Bronchial epithelial cell (primary cell): Measurements from ENCODE around the gene CFAP299. TPM values are rescaled to one million over a fixed set of nuclear protein-coding genes. Genes with fewer than 3 reads are reported as not detected.

Source experiments
- DNase-seq: peaks from one replicate; pipeline ENCODE4 v3.0.0-alpha.2; 2010; ENCODE audit warnings: low read depth
- FAIRE-seq: peaks from 2 replicates; lab custom pipeline; 2011; peaks lifted over from hg19 to GRCh38; lab: Jason Lieb, UNC
- H3K27me3 ChIP-seq: 2 replicates; pipeline ENCODE4 v1.5.1; 2011; ENCODE audit warnings: low read length; ENCODE audit not compliant: control insufficient read depth, insufficient read depth
- H3K36me3 ChIP-seq: 2 replicates; pipeline ENCODE4 v1.5.1; 2011; ENCODE audit warnings: low read length; ENCODE audit not compliant: control insufficient read depth, insufficient read depth
- H3K4me3 ChIP-seq: 2 replicates; pipeline ENCODE4 v1.5.1; 2011; ENCODE audit warnings: mild to moderate bottlenecking, low read depth, low read length, control low read depth
- CTCF ChIP-seq: IDR thresholded peaks from 2 replicates; pipeline ENCODE4 v1.5.1; 2011; ENCODE audit warnings: mild to moderate bottlenecking, moderate library complexity, low read length, control low read depth, inconsistent platforms; ENCODE audit not compliant: insufficient read depth, severe bottlenecking
- total RNA-seq: library from RNA; depleted of rRNA; stranded (reverse); fragments of >200 nt; gene quantifications from 2 replicates; pipeline ENCODE4 v1.2.1, GENCODE V29; 2014

Gene CFAP299
- total RNA-seq, 1 donor from 2014 or later = 0.26 TPM

- FAIRE-seq (peak; percentile 62), DNase-seq (no peak)
- no peak for TF ChIP-seq CTCF
- Histone ChIP-seq H3K36me3 (no peaks in the 10 kb centered on the region), H3K4me3 (no peak overlapping the region), H3K27me3 (no peaks in the 10 kb centered on the region)
Observed at GRCh38 chr4:80811406-80811805, 475.9 kb downstream of the CFAP299 start.

GRCh38 chr4:80812145-80812544 lies 476.6 kb downstream of the CFAP299 start:
- no peak overlapping the region for H3K4me3 ChIP-seq
- H3K27me3 ChIP-seq = no peaks in the 10 kb centered on the region
- H3K36me3 ChIP-seq = no peaks in the 10 kb centered on the region
- no peak for FAIRE-seq
- no peak for TF ChIP-seq CTCF
- DNase-seq = no peak

GRCh38 chr4:80814266-80814665 lies 478.7 kb downstream of the CFAP299 start:
- DNase-seq = no peak
- no peak for TF ChIP-seq CTCF
- no peaks in the 10 kb centered on the region for H3K36me3 ChIP-seq
- no peak overlapping the region for H3K4me3 ChIP-seq
- no peak for FAIRE-seq
- no peaks in the 10 kb centered on the region for H3K27me3 ChIP-seq

GRCh38 chr4:80831383-80832361 lies 496.1 kb downstream of the CFAP299 start:
- no peak overlapping the region for H3K4me3 ChIP-seq
- no peaks in the 10 kb centered on the region for H3K27me3 ChIP-seq
- H3K36me3 ChIP-seq = no peaks in the 10 kb centered on the region
- no peak for TF ChIP-seq CTCF
- FAIRE-seq = no peak
- DNase-seq = peak; percentile 95

GRCh38 chr4:80839281-80839680 lies 503.8 kb downstream of the CFAP299 start:
- DNase-seq (no peak), FAIRE-seq (no peak)
- Histone ChIP-seq H3K4me3 (no peak overlapping the region), H3K27me3 (no peaks in the 10 kb centered on the region), H3K36me3 (no peaks in the 10 kb centered on the region)
- no peak for TF ChIP-seq CTCF
